ENCODE data around the gene PIGZ.

The PIGZ gene

GRCh38 chr3:196931157-196931556, 37.5 kb downstream of the PIGZ start:
- CTCF ChIA-PET: no interaction called here
- DNase-seq (ENCODE audit: low spot score): no peak
- POLR2A ChIA-PET (ENCODE audit: low non-redundant PET): no interaction called here
- TF ChIP-seq, protein P1, sequence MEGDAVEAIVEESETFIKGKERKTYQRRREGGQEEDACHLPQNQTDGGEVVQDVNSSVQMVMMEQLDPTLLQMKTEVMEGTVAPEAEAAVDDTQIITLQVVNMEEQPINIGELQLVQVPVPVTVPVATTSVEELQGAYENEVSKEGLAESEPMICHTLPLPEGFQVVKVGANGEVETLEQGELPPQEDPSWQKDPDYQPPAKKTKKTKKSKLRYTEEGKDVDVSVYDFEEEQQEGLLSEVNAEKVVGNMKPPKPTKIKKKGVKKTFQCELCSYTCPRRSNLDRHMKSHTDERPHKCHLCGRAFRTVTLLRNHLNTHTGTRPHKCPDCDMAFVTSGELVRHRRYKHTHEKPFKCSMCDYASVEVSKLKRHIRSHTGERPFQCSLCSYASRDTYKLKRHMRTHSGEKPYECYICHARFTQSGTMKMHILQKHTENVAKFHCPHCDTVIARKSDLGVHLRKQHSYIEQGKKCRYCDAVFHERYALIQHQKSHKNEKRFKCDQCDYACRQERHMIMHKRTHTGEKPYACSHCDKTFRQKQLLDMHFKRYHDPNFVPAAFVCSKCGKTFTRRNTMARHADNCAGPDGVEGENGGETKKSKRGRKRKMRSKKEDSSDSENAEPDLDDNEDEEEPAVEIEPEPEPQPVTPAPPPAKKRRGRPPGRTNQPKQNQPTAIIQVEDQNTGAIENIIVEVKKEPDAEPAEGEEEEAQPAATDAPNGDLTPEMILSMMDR (conservative IDR thresholded peaks at IDR 0.05; ENCODE audit: low read depth): no peak
- H3K27ac ChIP-seq: no peak overlapping the region

- no peak for DNase-seq (ENCODE audit: low spot score)
- H3K27ac ChIP-seq: no peak overlapping the region
- POLR2A ChIA-PET (ENCODE audit: low non-redundant PET): no interaction called here
- TF ChIP-seq, protein P1 (conservative IDR thresholded peaks at IDR 0.05; ENCODE audit: low read depth): no peak
- CTCF ChIA-PET: no interaction called here
Measured at GRCh38 chr3:196927571-196928453, 40.8 kb downstream of the PIGZ start.

DNA sequence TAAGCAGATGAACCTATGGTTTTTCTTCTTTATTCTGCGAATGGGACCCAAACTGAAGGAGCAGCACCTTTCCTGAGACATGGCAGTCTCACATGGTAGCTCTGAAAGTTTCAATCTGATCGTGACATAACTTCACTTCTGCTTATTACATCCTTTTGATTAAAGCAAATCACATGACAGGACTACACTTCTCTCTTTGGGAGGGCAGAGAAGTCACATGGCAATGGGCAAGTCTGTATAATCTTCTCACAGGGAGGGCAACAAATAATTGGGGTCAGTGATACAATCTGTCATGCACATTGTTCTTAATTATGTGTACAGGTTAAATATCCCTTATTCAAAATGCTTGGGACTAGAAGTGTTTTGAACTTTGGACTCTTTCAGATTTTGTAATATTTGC, 47.9 kb downstream of the PIGZ start:
- ChIA-PET CTCF (interaction anchor here (0.6 to 0.7 kb wide), 2 partner anchors 383 to 403 kb away, joined by 3 to 4 read pairs; no protein-coding TSS in a partner anchor), POLR2A (ENCODE audit: low non-redundant PET) (no interaction called here)
- TF ChIP-seq, protein P1 (conservative IDR thresholded peaks at IDR 0.05; ENCODE audit: low read depth): no peak
- no peak for DNase-seq (ENCODE audit: low spot score)
- H3K27ac ChIP-seq: no peak overlapping the region

GRCh38 chr3:196918968-196919367, 49.7 kb downstream of the PIGZ start:
- TF ChIP-seq, protein P1 (conservative IDR thresholded peaks at IDR 0.05; ENCODE audit: low read depth): no peak
- ChIA-PET CTCF (no interaction called here), POLR2A (ENCODE audit: low non-redundant PET) (no interaction called here)
- no peak for DNase-seq (ENCODE audit: low spot score)
- H3K27ac ChIP-seq: no peak overlapping the region

DNA sequence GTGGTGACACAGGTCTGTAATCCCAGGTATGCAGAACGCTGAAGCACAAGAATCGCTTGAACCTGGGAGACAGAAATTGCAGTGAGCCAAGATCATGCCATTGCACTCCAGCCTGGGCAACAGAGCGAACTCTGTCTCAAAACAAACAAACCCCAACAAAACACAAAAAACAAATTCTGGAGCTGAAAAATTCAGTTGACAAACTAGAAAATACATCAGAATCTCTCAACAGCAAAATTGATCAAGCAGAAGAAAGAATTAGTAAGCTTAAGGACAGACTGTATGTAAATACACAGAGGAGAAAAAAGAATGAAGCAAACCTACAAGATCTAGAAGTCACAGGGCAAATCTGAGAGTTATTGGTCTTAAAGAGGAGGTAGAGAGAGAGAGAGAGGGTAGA, 51.6 kb downstream of the PIGZ start:
- ChIA-PET POLR2A (ENCODE audit: low non-redundant PET) (no interaction called here), CTCF (no interaction called here)
- DNase-seq (ENCODE audit: low spot score): no peak
- H3K27ac ChIP-seq: no peak overlapping the region
- TF ChIP-seq, protein P1 (conservative IDR thresholded peaks at IDR 0.05; ENCODE audit: low read depth): no peak

DNA sequence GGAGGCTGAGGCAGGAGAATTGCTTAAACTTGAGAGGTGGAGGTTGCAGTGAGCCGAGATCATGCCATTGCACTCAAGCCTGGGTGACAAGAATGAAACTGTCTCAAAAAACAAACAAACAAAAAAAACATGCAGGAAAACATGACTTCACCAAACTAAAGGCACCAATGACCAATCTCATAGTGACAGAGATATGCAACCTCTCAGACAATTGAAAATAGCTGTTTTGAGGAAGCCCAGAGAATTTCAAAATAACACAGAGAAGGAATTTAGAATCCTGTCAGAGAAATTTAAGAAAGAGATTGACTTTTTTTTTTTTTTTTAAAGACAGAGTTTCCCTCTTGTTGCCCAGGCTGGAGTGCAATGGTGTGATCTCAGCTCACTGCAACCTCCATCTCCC, 52.4 kb downstream of the PIGZ start:
- DNase-seq (ENCODE audit: low spot score): no peak
- ChIA-PET POLR2A (ENCODE audit: low non-redundant PET) (interaction anchor here (0.6 kb wide), 1 partner anchor 56 kb away, joined by 5 read pairs; no protein-coding TSS in a partner anchor), CTCF (interaction anchor here (0.7 kb wide), 1 partner anchor 53 kb away, joined by 4 read pairs; no protein-coding TSS in a partner anchor)
- TF ChIP-seq, protein P1 (conservative IDR thresholded peaks at IDR 0.05; ENCODE audit: low read depth): no peak
- no peak overlapping the region for H3K27ac ChIP-seq

Measured in RWPE1 (cell line).